Measurements from ENCODE around the gene REC8. TPM values are rescaled to one million over a fixed set of nuclear protein-coding genes. Genes with fewer than 3 reads are reported as not detected.

The REC8 gene
- total RNA-seq, 1 donor from 2014 or later = 31.5 TPM

Small RNAs within 50 kb of the gene (microRNA-seq; reads per million reads assigned to microRNA genes)
- gene MIR7703 (ENCODE audit: borderline number of aligned reads) = not detected

Other genes starting within 250 kb of the REC8 start
- 19.2 TPM for gene DHRS4, start 218.3 kb upstream of the REC8 start, total RNA-seq
- 18.9 TPM for gene DHRS4L2, start 183.2 kb upstream of the REC8 start, total RNA-seq
- gene CARMIL3, start 120.1 kb upstream of the REC8 start, total RNA-seq = 0.61 TPM
- not detected for gene CPNE6, start 100.5 kb upstream of the REC8 start, total RNA-seq
- 39.1 TPM for gene PCK2, start 77.8 kb upstream of the REC8 start, total RNA-seq
- 31.7 TPM for gene DCAF11, start 57.3 kb upstream of the REC8 start, total RNA-seq
- gene NRL, start 57.1 kb upstream of the REC8 start, total RNA-seq = 1.6 TPM
- 0.58 TPM for gene FITM1, start 41.4 kb upstream of the REC8 start, total RNA-seq
- 121 TPM for gene PSME1, start 35.9 kb upstream of the REC8 start, total RNA-seq
- 15.5 TPM for gene EMC9, start 30.5 kb upstream of the REC8 start, total RNA-seq
- gene PSME2, start 25.5 kb upstream of the REC8 start, total RNA-seq = 113 TPM
- 60.0 TPM for gene RNF31, start 24.6 kb upstream of the REC8 start, total RNA-seq
- 102 TPM for gene IRF9, start 10.8 kb upstream of the REC8 start, total RNA-seq
- 46.3 TPM for gene IPO4, start 16.7 kb downstream of the REC8 start, total RNA-seq
- 51.0 TPM for gene TM9SF1, start 23.4 kb downstream of the REC8 start, total RNA-seq
- not detected for gene TSSK4, start 33.6 kb downstream of the REC8 start, total RNA-seq
- 58.7 TPM for gene CHMP4A, start 41.4 kb downstream of the REC8 start, total RNA-seq
- gene MDP1, start 44.0 kb downstream of the REC8 start, total RNA-seq = 10.3 TPM
- 169 TPM for gene NEDD8, start 60.3 kb downstream of the REC8 start, total RNA-seq
- 46.5 TPM for gene GMPR2, start 60.8 kb downstream of the REC8 start, total RNA-seq
- gene TINF2, start 70.5 kb downstream of the REC8 start, total RNA-seq = 73.3 TPM
- 0.77 TPM for gene TGM1, start 91.1 kb downstream of the REC8 start, total RNA-seq
- gene RABGGTA, start 99.5 kb downstream of the REC8 start, total RNA-seq = 17.0 TPM
- gene DHRS1, start 127.7 kb downstream of the REC8 start, total RNA-seq = 19.0 TPM
- 23.4 TPM for gene NOP9, start 127.8 kb downstream of the REC8 start, total RNA-seq
- gene CIDEB, start 135.9 kb downstream of the REC8 start, total RNA-seq = 19.1 TPM
- gene LTB4R2, start 138.1 kb downstream of the REC8 start, total RNA-seq = 7.2 TPM
- gene LTB4R, start 139.4 kb downstream of the REC8 start, total RNA-seq = 11.9 TPM
- 59.6 TPM for gene ADCY4, start 163.0 kb downstream of the REC8 start, total RNA-seq
- gene RIPK3, start 167.9 kb downstream of the REC8 start, total RNA-seq = 12.7 TPM
- 41.3 TPM for gene NFATC4, start 196.1 kb downstream of the REC8 start, total RNA-seq
- 11.7 TPM for gene NYNRIN, start 226.9 kb downstream of the REC8 start, total RNA-seq

Measured in mesenteric fat pad (tissue), 1 donor.